MCF 10A (cell line): ENCODE results near the gene RAF1. TPM values are rescaled to one million over a fixed set of nuclear protein-coding genes. Genes with fewer than 3 reads are reported as not detected.

Experiments used
- BruUV-seq: library from RNA; stranded (reverse); fragments of 400-500 nt; replicated peaks from 2 replicates; lab custom pipeline; 2021; lab: Mats Ljungman, UMichigan
- CTCF ChIA-PET: fragments of 300-600 bp; sonication (Branson Sonifier 250); formaldehyde crosslinking; extraction: SDS; loops from one replicate; lab custom pipeline; 2021; ENCODE audit warnings: antibody characterized with exemption, inconsistent platforms; lab: Yijun Ruan, JAX
- POLR2A ChIA-PET: fragments of 300-600, 350-650 bp; sonication (Branson Sonifier 250); formaldehyde crosslinking; extraction: SDS; loops from one replicate; lab custom pipeline; 2020; ENCODE audit warnings: antibody characterized with exemption, inconsistent platforms; lab: Yijun Ruan, JAX
- DNase-seq: peaks from one replicate; pipeline ENCODE4 v3.0.0-alpha.2; 2018; ENCODE audit not compliant: unreplicated experiment
- H3K27ac Mint-ChIP-seq: one replicate; pipeline ENCODE4 v1.8.0; 2022; ENCODE audit warnings: mild to moderate bottlenecking, low read depth, mixed read lengths; ENCODE audit not compliant: unreplicated experiment
- H3K27me3 Mint-ChIP-seq: one replicate; pipeline ENCODE4 v1.8.0; 2022; ENCODE audit warnings: mixed read lengths; ENCODE audit not compliant: insufficient read depth, unreplicated experiment
- H3K36me3 Mint-ChIP-seq: one replicate; pipeline ENCODE4 v1.8.0; 2022; ENCODE audit warnings: mild to moderate bottlenecking, moderate library complexity, mixed read lengths; ENCODE audit not compliant: insufficient read depth, unreplicated experiment
- H3K4me1 Mint-ChIP-seq: one replicate; pipeline ENCODE4 v1.8.0; 2022; ENCODE audit warnings: mixed read lengths; ENCODE audit not compliant: insufficient read depth, unreplicated experiment
- H3K4me3 Mint-ChIP-seq: one replicate; pipeline ENCODE4 v1.8.0; 2022; ENCODE audit warnings: mild to moderate bottlenecking, moderate library complexity, mixed read lengths; ENCODE audit not compliant: unreplicated experiment
- H3K9me3 Mint-ChIP-seq: one replicate; pipeline ENCODE4 v1.8.0; 2022; ENCODE audit warnings: mixed read lengths; ENCODE audit not compliant: unreplicated experiment
- intact Hi-C: fragments of 100-400 bp; cut with micrococcal nuclease; formaldehyde crosslinking; loops from 2 replicates; pipeline ENCODE4 v1.14.1; 2022
- total RNA-seq: library from RNA; stranded (reverse); gene quantifications from 2 replicates; pipeline ENCODE4 v1.2.3, GENCODE V29; 2022
- TF ChIP-seq, protein P1 (sequence below): fragments of 200-600 bp; IDR thresholded peaks from one replicate; pipeline ENCODE4 v1.8.0; 2022; ENCODE audit warnings: antibody characterized with exemption, mild to moderate bottlenecking; ENCODE audit not compliant: unreplicated experiment

The RAF1 gene
- total RNA-seq, 1 experiment from 2014 or later = 76.8 TPM

GRCh38 chr3:12660196-12660595, 3.7 kb downstream of the RAF1 start:
- CTCF ChIA-PET = interaction anchor here (0.7 kb wide), 2 partner anchors 59 to 100 kb away, joined by 3 read pairs; no protein-coding TSS in a partner anchor
- H3K9me3 Mint-ChIP-seq = no peaks in the 10 kb centered on the region
- DNase-seq = no peak
- no TSS peak for BruUV-seq
- H3K27me3 Mint-ChIP-seq = no peaks in the 10 kb centered on the region
- peaks cover 8% of the 10 kb centered on the region for H3K36me3 Mint-ChIP-seq
- TF ChIP-seq, protein P1, sequence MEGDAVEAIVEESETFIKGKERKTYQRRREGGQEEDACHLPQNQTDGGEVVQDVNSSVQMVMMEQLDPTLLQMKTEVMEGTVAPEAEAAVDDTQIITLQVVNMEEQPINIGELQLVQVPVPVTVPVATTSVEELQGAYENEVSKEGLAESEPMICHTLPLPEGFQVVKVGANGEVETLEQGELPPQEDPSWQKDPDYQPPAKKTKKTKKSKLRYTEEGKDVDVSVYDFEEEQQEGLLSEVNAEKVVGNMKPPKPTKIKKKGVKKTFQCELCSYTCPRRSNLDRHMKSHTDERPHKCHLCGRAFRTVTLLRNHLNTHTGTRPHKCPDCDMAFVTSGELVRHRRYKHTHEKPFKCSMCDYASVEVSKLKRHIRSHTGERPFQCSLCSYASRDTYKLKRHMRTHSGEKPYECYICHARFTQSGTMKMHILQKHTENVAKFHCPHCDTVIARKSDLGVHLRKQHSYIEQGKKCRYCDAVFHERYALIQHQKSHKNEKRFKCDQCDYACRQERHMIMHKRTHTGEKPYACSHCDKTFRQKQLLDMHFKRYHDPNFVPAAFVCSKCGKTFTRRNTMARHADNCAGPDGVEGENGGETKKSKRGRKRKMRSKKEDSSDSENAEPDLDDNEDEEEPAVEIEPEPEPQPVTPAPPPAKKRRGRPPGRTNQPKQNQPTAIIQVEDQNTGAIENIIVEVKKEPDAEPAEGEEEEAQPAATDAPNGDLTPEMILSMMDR = no peak
- intact Hi-C loops = loop anchor here (5.0 kb wide), 1 partner anchor 103 kb away; the partner anchor contains the start of gene MKRN2
- H3K4me3 Mint-ChIP-seq = no peak overlapping the region
- POLR2A ChIA-PET = interaction anchor here (0.8 to 2.8 kb wide), 11 partner anchors 10 to 182 kb away, joined by 3 to 19 read pairs (median 5); partner anchors contain the start of genes MKRN2, RPL32 and TMEM40
- peak overlapping the region; percentile 29 for H3K27ac Mint-ChIP-seq
- peaks cover 25% of the 10 kb centered on the region for H3K4me1 Mint-ChIP-seq

- CTCF ChIA-PET = interaction anchor here (0.7 kb wide), 4 partner anchors 9 to 101 kb away, joined by 3 to 8 read pairs (median 4); no protein-coding TSS in a partner anchor
- peak overlapping the region; percentile 30 for H3K4me3 Mint-ChIP-seq
Observed at GRCh38 chr3:12659316-12660015, 4.5 kb downstream of the RAF1 start.

DNA sequence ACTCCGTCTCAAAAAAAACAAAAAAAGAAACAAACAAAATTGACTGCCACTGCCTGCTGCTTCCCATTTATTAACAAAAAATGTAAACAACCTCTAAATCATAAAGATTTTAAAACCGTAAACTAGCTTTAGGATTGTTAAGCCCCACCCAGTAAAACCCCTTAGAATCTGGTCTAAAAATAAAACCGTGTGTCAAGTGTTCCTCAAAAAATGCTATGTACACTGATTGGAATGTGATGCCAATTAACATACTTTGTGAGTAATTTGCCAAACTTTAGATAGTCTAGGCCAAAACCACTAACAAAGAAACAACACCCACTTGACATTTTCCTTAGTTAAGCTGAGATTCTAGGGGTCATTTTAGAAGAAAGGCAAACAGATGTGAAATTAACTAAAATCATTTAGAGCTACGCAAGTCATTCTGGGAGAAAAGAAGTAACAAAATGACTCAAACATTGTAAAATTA, 5.3 kb downstream of the RAF1 start:
- Mint-ChIP-seq H3K36me3 (peaks cover 8% of the 10 kb centered on the region), H3K27me3 (no peaks in the 10 kb centered on the region), H3K9me3 (no peaks in the 10 kb centered on the region), H3K4me3 (no peak overlapping the region), H3K4me1 (peaks cover 25% of the 10 kb centered on the region), H3K27ac (no peak overlapping the region)
- TF ChIP-seq, protein P1 = no peak
- intact Hi-C loops = no loop called here
- CTCF ChIA-PET = interaction anchor here (0.6 to 0.7 kb wide), 4 partner anchors 8 to 76 kb away, joined by 3 to 8 read pairs (median 4); no protein-coding TSS in a partner anchor
- BruUV-seq = no TSS peak
- POLR2A ChIA-PET = interaction anchor here (1.3 to 2.8 kb wide), 4 partner anchors 8 to 183 kb away, joined by 3 to 19 read pairs (median 6); partner anchors contain the start of gene RPL32
- peak; percentile 29 for DNase-seq

More at GRCh38 chr3:12659316-12660015, 4.5 kb downstream of the RAF1 start:
- no TSS peak for BruUV-seq
- H3K9me3 Mint-ChIP-seq = no peaks in the 10 kb centered on the region
- intact Hi-C loops = loop anchor here (5.0 kb wide), 1 partner anchor 102 kb away; the partner anchor contains the start of gene MKRN2
- TF ChIP-seq, protein P1 = no peak
- H3K36me3 Mint-ChIP-seq = peaks cover 8% of the 10 kb centered on the region
- peak; percentile 17 for DNase-seq
- H3K4me1 Mint-ChIP-seq = peaks cover 25% of the 10 kb centered on the region
- H3K27ac Mint-ChIP-seq = peak overlapping the region; percentile 29
- H3K27me3 Mint-ChIP-seq = no peaks in the 10 kb centered on the region
- POLR2A ChIA-PET = interaction anchor here (0.8 to 2.8 kb wide), 11 partner anchors 9 to 182 kb away, joined by 3 to 19 read pairs (median 4); partner anchors contain the start of genes MKRN2, RPL32 and TMEM40

DNA sequence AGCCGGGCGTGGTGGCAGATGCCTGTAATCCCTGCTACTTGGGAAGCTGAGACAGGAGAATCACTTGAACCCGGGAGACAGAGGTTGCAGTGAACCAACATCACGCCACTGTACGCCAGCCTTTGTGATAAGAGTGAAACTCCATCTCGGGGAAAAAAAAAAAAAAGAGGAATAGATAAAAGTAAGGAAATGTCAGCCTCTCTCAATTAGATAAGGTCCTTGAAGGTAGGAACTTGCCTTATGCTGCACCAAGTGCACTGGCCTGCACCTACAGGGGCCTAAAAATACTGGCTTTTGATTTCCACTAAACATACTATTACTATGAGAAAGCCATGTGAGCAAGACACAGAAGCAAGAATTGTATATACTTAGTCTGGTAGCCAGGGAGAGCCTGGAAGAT, 7.1 kb downstream of the RAF1 start:
- no TSS peak for BruUV-seq

More for the DNA sequence above, 7.1 kb downstream of the RAF1 start:
- DNase-seq = no peak
- Mint-ChIP-seq H3K4me1 (peaks cover 19% of the 10 kb centered on the region), H3K9me3 (no peaks in the 10 kb centered on the region), H3K36me3 (peaks cover under 1% of the 10 kb centered on the region), H3K27me3 (no peaks in the 10 kb centered on the region), H3K4me3 (no peak overlapping the region), H3K27ac (no peak overlapping the region)
- CTCF ChIA-PET = interaction anchor here (0.6 kb wide), 1 partner anchor 135 kb away, joined by 3 read pairs; no protein-coding TSS in a partner anchor
- intact Hi-C loops = no loop called here
- POLR2A ChIA-PET = no interaction called here
- TF ChIP-seq, protein P1 = no peak
